Glomerular visceral epithelial cell (primary cell): ENCODE measurements around the gene PUS7.
"Not testable (repeated sequence)": the region's sequence is repeated elsewhere in the genome, so short reads cannot be mapped to it uniquely, and the experiment has no call there.

Source experiments
- DNase-seq: peaks from one replicate; pipeline ENCODE4 v3.0.0-alpha.2; 2016; ENCODE audit errors: extremely low spot score

PUS7 gene

GRCh38 chr7:105521717-105522463 lies at the start of gene PUS7:
TSS of gene PUS7 (minus strand) at chr7:105522271. CDS start at chr7:105508512, 13,759 bp downstream.
- DNase-seq: peak; percentile 90

- DNase-seq: no peak
Observed at GRCh38 chr7:105567821-105568220, 45.8 kb upstream of the PUS7 start.

- no peak for DNase-seq
Observed at GRCh38 chr7:105567024-105567423, 45.0 kb upstream of the PUS7 start.

GRCh38 chr7:105565190-105565589 lies 43.1 kb upstream of the PUS7 start:
- no peak for DNase-seq

GRCh38 chr7:105559926-105560325 lies 37.9 kb upstream of the PUS7 start:
- DNase-seq: no peak

GRCh38 chr7:105538339-105538738 lies 16.3 kb upstream of the PUS7 start:
- DNase-seq: no peak

- DNase-seq: no peak
Observed at GRCh38 chr7:105532709-105533460, 10.8 kb upstream of the PUS7 start.

- DNase-seq: peak; percentile 91
Observed at GRCh38 chr7:105531792-105532671, 10.0 kb upstream of the PUS7 start, which contains the start of gene RINT1. TSS of gene RINT1 (plus strand) at chr7:105532201. CDS start at chr7:105532316, 115 bp downstream.

- DNase-seq: no peak
Observed at GRCh38 chr7:105530546-105530945, 8.5 kb upstream of the PUS7 start.

- no peak for DNase-seq
Observed at GRCh38 chr7:105530126-105530525, 8.1 kb upstream of the PUS7 start.

- DNase-seq: not testable (repeated sequence)
Observed at GRCh38 chr7:105527737-105528136, 5.7 kb upstream of the PUS7 start.

- no peak for DNase-seq
Observed at GRCh38 chr7:105524840-105525239, 2.8 kb upstream of the PUS7 start.

GRCh38 chr7:105524423-105524822 lies 2.4 kb upstream of the PUS7 start:
- not testable (repeated sequence) for DNase-seq

GRCh38 chr7:105521027-105521716 lies 899 bp downstream of the PUS7 start:
- DNase-seq: peak; percentile 63

- DNase-seq: not testable (repeated sequence)
Observed at GRCh38 chr7:105520620-105521019, 1.5 kb downstream of the PUS7 start.

- no peak for DNase-seq
Observed at GRCh38 chr7:105519353-105519752, 2.7 kb downstream of the PUS7 start.

- not testable (repeated sequence) for DNase-seq
Observed at GRCh38 chr7:105515610-105516009, 6.5 kb downstream of the PUS7 start.

GRCh38 chr7:105512926-105513526 lies 9.0 kb downstream of the PUS7 start:
- DNase-seq: no peak

GRCh38 chr7:105512415-105512814 lies 9.7 kb downstream of the PUS7 start:
- DNase-seq: no peak

- no peak for DNase-seq
Observed at GRCh38 chr7:105502173-105502572, 19.9 kb downstream of the PUS7 start.

GRCh38 chr7:105497016-105497415 lies 25.1 kb downstream of the PUS7 start:
- DNase-seq: no peak
